ENCODE results near the gene USP47. TPM values are rescaled to one million over a fixed set of nuclear protein-coding genes. Genes with fewer than 3 reads are reported as not detected.

The USP47 gene
- total and polyA plus RNA-seq, 2 of the 8 experiments (the other 6 are each of a cell fraction or from before 2014, with no cell fraction given), result 4.2 to 21.3 TPM

- no peak overlapping the region for H3K4me3 ChIP-seq (ENCODE audit: extremely low read depth in 1 of 4, insufficient read depth in 2 of 4, low read depth in 3 of 4, low read length in 4 of 4)
- no peak overlapping the region for H2BK20ac ChIP-seq (ENCODE audit: low read length)
- H4K20me1 ChIP-seq (replicated peaks in 1 of 2; ENCODE audit: control insufficient read depth in 1 of 2, insufficient read depth in 2 of 2, low read length in 2 of 2), result no peaks in the 10 kb centered on the region
- TF ChIP-seq CEBPB (IDR thresholded peaks at IDR 0.05; ENCODE audit: low read depth, low read length) (no peak), CBX5 (IDR thresholded peaks at IDR 0.05; ENCODE audit: low read depth, low read length) (no peak), SIRT6 (IDR thresholded peaks at IDR 0.05; ENCODE audit: low read length) (no peak), CHD2 (IDR thresholded peaks at IDR 0.05; ENCODE audit: low read length) (no peak), TAF1 (IDR thresholded peaks at IDR 0.05; ENCODE audit: low read depth, low read length) (no peak), EZH2 (IDR thresholded peaks at IDR 0.05; ENCODE audit: low read depth, low read length, severe bottlenecking) (no peak)
- H2BK15ac ChIP-seq (ENCODE audit: low read length), result no peak overlapping the region
- H3K56ac ChIP-seq (replicated peaks; ENCODE audit: insufficient read length, low read depth, low read length), result no peak overlapping the region
- no peak overlapping the region for H2BK120ac ChIP-seq (replicated peaks; ENCODE audit: low read depth, low read length)
- H4K5ac ChIP-seq (ENCODE audit: insufficient read length, low read depth, low read length), result no peak overlapping the region
- WGBS, 2 experiments (ENCODE audit: extremely low coverage in 1 of 2, insufficient coverage in 1 of 2, insufficient read length in 1 of 2, insufficient replicate concordance in 2 of 2, low coverage in 1 of 2, low lambda C conversion rate in 2 of 2, missing lambda C conversion rate in 1 of 2), result 96% methylated on average over 2 of the region's 2 CpGs; no CpG with 5 or more reads in 1 of the 2 experiments
- H3K4me2 ChIP-seq (ENCODE audit: insufficient read depth in 1 of 2, low read depth in 2 of 2, low read length in 2 of 2), result no peak overlapping the region
- no peaks in the 10 kb centered on the region for H3K79me1 ChIP-seq (ENCODE audit: low read depth, low read length)
- no peaks in the 10 kb centered on the region for H3K27me3 ChIP-seq (replicated peaks in 1 of 4; ENCODE audit: control insufficient read depth in 3 of 4, extremely low read depth in 1 of 4, insufficient read depth in 3 of 4, low read length in 3 of 4)
- CTCF ChIA-PET (ENCODE audit: partially characterized antibody), result interaction anchor here (0.8 kb wide), 1 partner anchor 311 kb away, joined by 3 read pairs; no protein-coding TSS in a partner anchor
- no peaks in the 10 kb centered on the region for H3K23me2 ChIP-seq (ENCODE audit: low read depth, low read length)
- no peak overlapping the region for H3K4ac ChIP-seq (replicated peaks; ENCODE audit: insufficient read length, low read depth, low read length)
- no peak overlapping the region for H3K27ac ChIP-seq (ENCODE audit: low read depth, low read length)
- peak in 1 of 2 experiments; percentile 38 for DNase-seq (ENCODE audit: low read depth in 1 of 2, low spot score in 2 of 2)
- no peak overlapping the region for H3K14ac ChIP-seq (ENCODE audit: insufficient read length)
- POLR2A ChIA-PET (ENCODE audit: partially characterized antibody), result no interaction called here
- no peaks in the 10 kb centered on the region for H3K79me2 ChIP-seq (ENCODE audit: control insufficient read depth in 1 of 2, insufficient read depth in 2 of 2, low read length in 2 of 2)
- H3K4me1 ChIP-seq (replicated peaks in 1 of 4; ENCODE audit: control insufficient read depth in 3 of 4, insufficient read depth in 4 of 4, low read length in 3 of 4), result no peaks in the 10 kb centered on the region; a peak in 1 of 7 replicates
- no peak overlapping the region for H2AK5ac ChIP-seq (ENCODE audit: low read depth, low read length)
- FAIRE-seq, result no peak
- H3K18ac ChIP-seq (ENCODE audit: extremely low read depth, low read length), result no peak overlapping the region
- H2AFZ ChIP-seq (ENCODE audit: low read length), result no peak overlapping the region
- no peaks in the 10 kb centered on the region for H3K36me3 ChIP-seq (ENCODE audit: control insufficient read depth in 2 of 4, insufficient read depth in 4 of 4, low read length in 3 of 4)
- H4K8ac ChIP-seq (ENCODE audit: extremely low read depth, insufficient read depth, low read length), result no peak overlapping the region
- H2BK5ac ChIP-seq (ENCODE audit: low read depth, low read length), result no peak overlapping the region
- H3K9ac ChIP-seq (replicated peaks in 1 of 4; ENCODE audit: extremely low read depth in 1 of 4, low read depth in 3 of 4, low read length in 3 of 4), result no peak overlapping the region
- H4K91ac ChIP-seq (replicated peaks; ENCODE audit: insufficient read length, low read length), result no peak overlapping the region
- no peak overlapping the region for H3K23ac ChIP-seq (ENCODE audit: insufficient read length)
- no peak overlapping the region for H2BK12ac ChIP-seq (ENCODE audit: low read depth, low read length)
- H3K9me3 ChIP-seq (ENCODE audit: insufficient read depth in 2 of 2, low read depth in 1 of 2, low read length in 1 of 2), result no peaks in the 10 kb centered on the region
These were observed 128.8 kb downstream of the USP47 start for GRCh38 chr11:11970556-11970955.
